GM12892 (cell line): ENCODE data around the gene SERGEF.

ENCODE experiments used
- DNase-seq: peaks from one replicate; pipeline ENCODE4 v3.0.0; 2011; ENCODE audit not compliant: insufficient read length
- FAIRE-seq: peaks from 2 replicates; lab custom pipeline; 2011; peaks lifted over from hg19 to GRCh38; lab: Jason Lieb, UNC
- POLR2A ChIP-seq: IDR thresholded peaks from 2 replicates; pipeline ENCODE4 v1.6.1; 2011; ENCODE audit warnings: low read depth, low read length, control low read depth
- POLR2AphosphoS5 ChIP-seq: IDR thresholded peaks from 2 replicates; pipeline ENCODE4 v1.6.1; 2011; ENCODE audit warnings: low read depth, low read length, control low read depth
- TAF1 ChIP-seq: IDR thresholded peaks from 2 replicates; pipeline ENCODE4 v1.6.1; 2011; ENCODE audit warnings: low read depth, mild to moderate bottlenecking, control low read depth, low read length, borderline replicate concordance

The SERGEF gene

DNA sequence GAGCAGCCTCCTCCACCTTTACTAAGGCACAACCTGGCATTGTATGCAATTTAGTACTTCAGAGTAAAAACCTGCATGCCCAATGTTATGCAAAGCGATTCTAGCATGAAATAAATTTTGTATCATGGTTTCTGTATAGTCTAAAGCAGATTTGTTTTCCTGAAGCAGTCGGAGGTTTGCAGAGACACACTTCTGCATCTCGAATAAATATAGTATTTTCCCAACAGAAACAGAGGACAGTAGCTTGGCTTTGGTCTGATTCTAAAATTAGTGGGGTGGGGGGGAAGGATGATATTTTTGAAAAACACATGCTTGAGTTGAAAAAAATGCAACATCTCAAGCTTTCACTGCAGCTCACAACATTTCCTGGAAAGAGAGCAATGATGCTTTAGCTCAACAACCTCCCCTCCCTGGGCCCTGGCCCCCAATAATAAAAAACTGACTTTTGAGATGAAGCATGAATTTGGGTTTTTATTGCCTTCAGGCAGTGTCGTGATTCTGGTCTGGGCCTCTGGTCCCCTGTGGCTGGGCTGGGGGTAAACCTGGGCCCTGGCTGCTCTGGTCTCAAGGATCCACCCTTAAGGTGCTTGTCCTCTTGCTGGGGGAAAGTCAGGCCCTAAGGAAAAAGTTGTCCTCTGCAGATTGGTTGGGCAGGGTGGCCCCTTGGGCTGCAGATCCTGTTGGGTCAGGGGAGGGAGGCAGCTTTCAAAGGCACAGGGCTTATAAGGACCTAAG, 230.1 kb downstream of the SERGEF start:
- FAIRE-seq (no peak), DNase-seq (no peak)
- TF ChIP-seq POLR2AphosphoS5 (no peak), TAF1 (no peak), POLR2A (no peak)

DNA sequence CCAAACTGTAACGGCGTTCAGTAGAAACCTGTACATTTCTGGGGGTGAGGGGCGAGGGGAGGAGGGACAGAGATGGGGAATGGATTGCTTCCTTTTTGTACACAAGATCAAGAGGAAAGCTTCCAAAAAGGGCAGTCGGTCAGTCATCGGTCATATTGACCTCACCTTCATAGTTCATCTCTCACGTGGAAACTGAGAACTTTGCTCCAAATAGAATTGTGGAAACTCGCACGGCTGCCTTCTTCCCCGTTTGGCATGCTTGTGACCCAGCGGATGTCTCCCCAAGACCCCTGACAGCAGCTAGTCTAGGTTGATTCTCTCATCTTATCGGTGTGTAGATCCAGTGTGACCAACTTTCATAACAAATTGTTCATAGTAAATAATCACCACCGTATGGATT, 230.7 kb downstream of the SERGEF start:
- no peak for DNase-seq
- no peak for TF ChIP-seq TAF1
- FAIRE-seq: no peak

DNA sequence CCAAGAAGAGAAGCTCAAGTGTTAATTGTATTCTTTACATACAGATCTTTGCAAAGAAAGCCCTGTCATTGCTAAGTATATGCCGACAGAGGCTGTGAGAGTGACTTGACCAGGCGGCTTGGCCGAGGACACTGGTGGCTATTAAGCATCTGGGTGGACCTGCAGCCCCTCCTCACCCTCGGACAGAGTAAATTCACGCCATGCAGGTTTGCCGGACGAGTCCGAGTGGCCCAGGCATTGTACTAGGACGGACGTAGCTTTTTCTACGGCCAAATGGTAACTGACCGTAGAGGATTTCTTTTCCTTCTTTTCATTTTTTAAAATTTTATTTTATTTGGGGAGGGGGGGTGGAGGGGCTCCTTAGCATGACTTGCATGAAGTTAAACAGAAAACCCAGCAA, 231.2 kb downstream of the SERGEF start:
- TF ChIP-seq TAF1 (no peak), POLR2AphosphoS5 (no peak), POLR2A (no peak)
- no peak for DNase-seq
- FAIRE-seq: no peak

DNA sequence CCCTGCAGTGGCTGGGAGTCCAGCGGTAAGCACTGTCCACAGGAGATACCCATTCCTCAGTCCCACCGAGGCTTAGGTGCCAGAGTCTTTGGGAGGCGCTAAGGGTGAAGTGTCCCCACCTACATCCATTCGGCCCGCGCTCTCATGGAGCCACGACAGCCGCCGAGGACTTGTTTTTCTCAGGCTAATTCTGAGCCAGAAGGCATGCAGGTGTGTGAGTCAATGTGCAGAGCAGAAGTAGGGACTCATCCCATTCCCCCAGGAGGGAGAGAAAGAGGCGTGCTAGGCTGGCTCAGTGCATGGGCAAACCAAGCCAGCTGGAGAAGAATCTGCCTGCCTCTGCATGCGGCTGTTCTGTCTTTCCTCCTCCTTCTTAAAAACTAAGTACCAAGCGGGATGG, 231.6 kb downstream of the SERGEF start:
- FAIRE-seq: no peak
- TF ChIP-seq POLR2AphosphoS5: no peak
- TF ChIP-seq POLR2A: no peak
- TF ChIP-seq TAF1: no peak
- DNase-seq: no peak

DNA sequence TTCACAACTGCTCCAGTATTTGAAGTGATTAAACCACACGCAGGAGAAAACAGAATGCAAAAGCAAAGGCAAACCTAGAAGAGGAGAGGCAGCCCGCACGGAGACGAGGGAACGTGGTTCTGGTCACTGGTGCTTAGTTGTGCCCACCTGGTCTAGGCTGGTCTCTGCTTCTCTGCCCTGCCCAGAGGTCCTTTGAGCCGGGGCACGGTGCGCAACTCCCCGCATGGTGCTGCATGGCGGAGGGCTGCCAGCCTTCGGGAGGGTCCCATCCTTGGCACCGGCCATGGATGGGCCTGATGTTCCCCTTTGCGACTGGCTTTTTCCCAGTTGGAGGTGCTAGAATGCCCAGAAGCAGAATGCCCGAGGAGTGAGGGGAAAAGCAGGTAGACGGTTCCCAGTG, 232.2 kb downstream of the SERGEF start:
- TF ChIP-seq POLR2AphosphoS5 (no peak), POLR2A (no peak), TAF1 (no peak)
- FAIRE-seq (no peak), DNase-seq (no peak)

DNA sequence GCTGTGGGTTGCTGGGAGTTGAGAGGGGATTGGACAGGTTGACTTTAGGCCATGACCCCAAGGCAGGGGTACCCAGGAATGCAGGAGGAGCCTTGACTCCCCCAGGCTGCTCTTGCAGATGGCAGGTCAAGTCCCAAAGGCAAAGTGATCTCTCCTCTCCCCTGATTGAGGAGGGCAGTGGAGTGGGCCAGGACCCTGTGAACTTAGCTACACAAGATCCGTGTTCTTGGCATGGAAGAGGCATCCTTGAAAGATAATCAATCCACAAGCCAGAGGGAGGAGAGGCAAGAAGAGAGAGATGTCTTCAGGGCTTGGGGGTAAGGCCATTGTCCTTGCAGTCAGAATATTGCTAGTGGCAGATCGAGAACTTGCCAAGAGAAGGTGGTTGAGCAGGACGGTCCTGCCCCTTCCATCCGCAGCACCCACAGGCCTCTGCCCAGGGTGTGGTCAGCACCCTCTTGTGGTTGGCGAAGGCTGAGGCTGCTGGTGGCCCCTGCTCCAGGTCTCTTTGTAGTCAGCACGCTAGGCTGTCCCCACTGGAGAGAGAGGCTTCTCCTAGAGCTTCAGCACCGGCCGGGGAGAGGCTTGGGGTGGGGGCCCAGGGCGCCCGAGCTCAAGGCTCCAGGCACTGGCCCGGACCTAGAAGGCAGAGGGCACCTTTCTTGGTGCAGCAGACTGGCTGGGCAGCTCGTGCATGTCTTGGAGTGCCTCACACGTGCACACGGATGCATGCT, 232.8 kb downstream of the SERGEF start:
- FAIRE-seq (no peak), DNase-seq (no peak)
- TF ChIP-seq POLR2AphosphoS5 (no peak), POLR2A (no peak), TAF1 (no peak)

DNA sequence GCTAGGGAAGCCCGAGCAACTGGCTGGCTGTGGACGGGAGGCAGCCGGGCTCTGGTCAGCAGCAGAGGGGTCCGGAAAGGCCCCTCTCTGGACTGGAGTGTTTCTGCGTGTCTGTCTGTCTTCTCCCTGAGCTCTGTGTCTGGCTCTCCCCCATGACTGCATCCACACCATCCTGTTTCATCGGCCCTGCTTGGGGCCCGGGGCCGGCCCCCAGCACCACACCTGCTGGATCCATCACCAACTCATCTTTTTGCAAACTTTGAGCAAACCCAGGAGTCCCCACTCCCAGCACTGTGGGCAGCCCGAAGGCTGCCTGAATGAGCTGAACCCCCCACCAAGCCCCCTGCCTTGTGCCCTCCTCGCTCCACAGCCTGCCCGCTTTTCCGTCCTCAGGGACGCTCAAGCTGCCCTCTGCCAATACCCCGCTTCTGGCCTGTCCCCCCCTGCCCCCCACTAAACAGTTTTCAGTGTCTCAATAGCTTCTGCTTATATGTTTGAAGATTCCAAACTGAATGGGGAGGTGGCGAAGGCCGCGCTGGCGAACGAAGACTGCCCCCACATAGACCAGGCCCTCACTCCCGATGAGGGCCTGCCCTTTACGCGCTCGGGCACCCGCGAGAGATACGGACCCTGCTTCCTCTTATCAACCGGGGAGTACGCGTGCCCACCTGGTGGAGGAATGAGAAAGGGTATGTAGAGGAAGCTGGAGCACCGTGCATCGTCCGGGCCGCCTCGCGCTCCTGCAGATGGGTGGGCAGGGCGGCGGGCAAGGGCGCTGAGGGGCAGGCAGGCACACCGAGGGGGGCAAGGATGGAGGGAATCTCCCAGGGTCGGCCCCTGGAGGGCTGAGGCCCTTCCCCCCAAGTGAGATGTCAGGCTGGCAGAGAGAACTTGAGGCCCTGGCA, 233.6 kb downstream of the SERGEF start:
- DNase-seq (no peak), FAIRE-seq (no peak)
- no peak for TF ChIP-seq POLR2AphosphoS5
- TF ChIP-seq POLR2A: no peak
- TF ChIP-seq TAF1: no peak

DNA sequence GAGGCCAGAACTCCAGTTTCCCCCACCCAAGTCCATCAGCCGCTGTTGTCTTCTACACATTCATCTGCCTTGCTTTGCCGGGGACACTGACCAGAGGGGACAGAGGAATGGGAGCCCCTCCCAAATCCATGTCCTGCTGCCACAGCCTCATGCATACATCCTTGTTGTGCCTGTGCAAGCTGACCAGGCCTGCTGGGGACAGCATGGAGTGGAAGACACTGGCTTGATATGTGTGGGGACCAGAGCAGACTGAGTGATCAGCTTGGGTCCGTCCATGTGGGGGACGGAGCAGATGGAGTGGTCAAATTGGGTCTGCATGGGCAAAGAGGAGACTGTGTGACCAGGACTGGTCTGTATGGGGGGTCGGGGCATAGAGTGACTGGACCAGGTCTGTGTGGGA, 234.5 kb downstream of the SERGEF start:
- no peak for TF ChIP-seq POLR2A
- no peak for TF ChIP-seq POLR2AphosphoS5
- no peak for TF ChIP-seq TAF1
- DNase-seq: no peak
- FAIRE-seq: no peak

DNA sequence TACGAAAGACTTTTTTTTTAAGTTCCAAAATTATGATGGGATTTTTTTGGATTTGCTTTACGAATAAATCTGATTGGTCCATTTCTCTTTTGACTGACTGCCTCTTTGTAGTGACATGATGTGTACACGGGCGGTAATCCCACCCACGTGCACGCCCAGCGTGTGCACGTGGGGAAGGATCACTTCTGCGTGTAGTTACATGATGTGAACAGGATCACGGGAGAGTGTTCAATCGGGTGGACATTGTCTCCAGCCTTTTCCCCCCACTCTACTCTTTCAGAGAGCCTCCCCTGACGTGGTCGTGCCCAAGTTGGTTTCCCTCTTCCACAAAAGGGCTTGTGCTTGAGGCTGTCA, 235.1 kb downstream of the SERGEF start:
- FAIRE-seq (no peak), DNase-seq (no peak)
- TF ChIP-seq POLR2A (no peak), TAF1 (no peak), POLR2AphosphoS5 (no peak)

DNA sequence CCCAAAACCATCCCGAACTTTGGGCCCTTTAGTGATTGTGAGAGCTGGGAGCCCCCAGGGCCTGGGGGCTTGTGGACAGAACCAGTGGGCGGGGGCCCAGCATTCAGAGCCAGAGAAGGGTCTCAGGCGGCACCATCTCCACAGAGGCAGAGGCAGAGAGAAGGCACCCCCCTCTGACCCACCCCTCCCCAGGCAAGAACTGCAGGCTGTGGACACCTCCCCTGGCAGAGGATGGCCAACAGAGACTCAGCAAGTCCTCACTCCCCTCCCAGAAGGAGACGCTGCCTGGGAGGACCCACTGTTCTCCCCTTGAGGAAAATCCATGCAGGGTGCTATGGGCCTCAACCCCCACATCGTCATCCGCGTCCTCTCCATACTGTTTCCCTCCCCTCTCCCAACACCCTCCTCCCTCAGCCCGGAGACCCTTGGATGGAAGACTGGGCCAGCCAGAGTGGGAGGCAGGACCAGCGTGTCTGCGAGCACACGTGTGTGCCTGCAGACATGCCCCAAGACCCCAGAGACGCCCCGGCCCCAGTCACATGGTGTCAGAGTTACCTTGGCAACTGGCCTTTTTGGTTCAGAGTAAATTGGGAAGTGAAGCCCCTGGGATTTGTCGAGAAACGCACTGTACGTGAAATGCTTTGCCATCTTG, 235.6 kb downstream of the SERGEF start:
- FAIRE-seq: no peak
- no peak for TF ChIP-seq POLR2AphosphoS5
- no peak for TF ChIP-seq TAF1
- no peak for TF ChIP-seq POLR2A
- DNase-seq: no peak

DNA sequence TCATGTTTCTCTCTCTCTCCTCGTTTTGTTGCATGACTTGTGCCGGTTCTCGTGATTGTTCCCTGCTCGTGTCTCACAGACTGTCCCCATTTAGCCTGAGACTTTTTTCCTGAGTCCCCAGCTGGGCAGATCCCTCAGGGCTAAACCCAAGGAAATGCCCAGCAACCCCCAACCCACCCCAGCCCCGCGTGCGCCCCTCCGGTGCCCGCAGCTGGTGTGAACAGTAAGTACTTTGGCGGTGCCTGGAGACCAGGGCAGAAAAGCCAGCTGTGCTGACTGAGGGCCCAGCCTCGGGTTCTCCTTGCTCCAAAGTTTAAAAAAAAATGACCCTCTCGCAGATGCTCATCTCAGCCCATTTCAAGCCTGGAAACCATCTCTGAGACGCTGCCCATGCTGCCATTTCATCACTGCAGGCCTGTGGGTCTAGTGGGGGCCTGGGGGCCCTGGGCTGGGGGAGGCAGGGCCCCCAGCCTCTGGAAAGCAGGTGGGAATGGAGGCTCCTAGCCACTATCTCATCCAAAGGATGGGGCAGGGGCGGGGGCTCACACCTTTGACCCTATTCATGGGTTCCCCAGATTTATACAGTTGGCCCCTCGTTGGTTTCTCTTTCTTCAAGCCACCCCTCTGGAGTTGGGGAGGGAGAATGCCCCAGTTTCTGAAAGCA, 236.5 kb downstream of the SERGEF start:
- TF ChIP-seq POLR2AphosphoS5 (no peak), POLR2A (no peak), TAF1 (no peak)
- DNase-seq: no peak
- no peak for FAIRE-seq
